MV-4-11 (cell line): ENCODE measurements around the gene ARPP21.
A peak's percentile ranks its signal among the peaks of the same experiment; 100 is the strongest.
"Not testable (repeated sequence)": the region's sequence is repeated elsewhere in the genome, so short reads cannot be mapped to it uniquely, and the experiment has no call there.

Experiments
- DNase-seq: peaks from one replicate; lab custom pipeline; 2025; lab: John Stamatoyannopoulos, UW

ARPP21 gene

GRCh38 chr3:35639254-35640186 is at the start of gene ARPP21:
Gene ARPP21 (plus strand): TSS chr3:35639525. CDS start chr3:35681752, 42,227 bp downstream.
- no peak for DNase-seq

GRCh38 chr3:35592589-35593295 is 46.6 kb upstream of the ARPP21 start:
- no peak for DNase-seq

- DNase-seq: no peak
Observed at GRCh38 chr3:35594739-35595138, 44.6 kb upstream of the ARPP21 start.

- DNase-seq: no peak
Observed at GRCh38 chr3:35596335-35596995, 42.9 kb upstream of the ARPP21 start.

GRCh38 chr3:35597490-35597889 is 41.8 kb upstream of the ARPP21 start:
- no peak for DNase-seq

- no peak for DNase-seq
Observed at GRCh38 chr3:35598804-35599203, 40.5 kb upstream of the ARPP21 start.

- no peak for DNase-seq
Observed at GRCh38 chr3:35601959-35602358, 37.4 kb upstream of the ARPP21 start.

- no peak for DNase-seq
Observed at GRCh38 chr3:35602395-35602936, 36.9 kb upstream of the ARPP21 start.

GRCh38 chr3:35616346-35616745 is 23.0 kb upstream of the ARPP21 start:
- DNase-seq: no peak

- peak; percentile 38 for DNase-seq
Observed at GRCh38 chr3:35617370-35617769, 22.0 kb upstream of the ARPP21 start.

- DNase-seq: not testable (repeated sequence)
Observed at GRCh38 chr3:35620238-35620637, 19.1 kb upstream of the ARPP21 start.

GRCh38 chr3:35624698-35625097 is 14.6 kb upstream of the ARPP21 start:
- DNase-seq: no peak

- DNase-seq: no peak
Observed at GRCh38 chr3:35633332-35634124, 5.8 kb upstream of the ARPP21 start.

- no peak for DNase-seq
Observed at GRCh38 chr3:35635407-35635806, 3.9 kb upstream of the ARPP21 start.

- DNase-seq: no peak
Observed at GRCh38 chr3:35635926-35636683, 3.2 kb upstream of the ARPP21 start.

- DNase-seq: no peak
Observed at GRCh38 chr3:35638251-35638979, 910 bp upstream of the ARPP21 start.

- DNase-seq: no peak
Observed at GRCh38 chr3:35638980-35639253, 408 bp upstream of the ARPP21 start.

GRCh38 chr3:35640190-35641165 is 1.2 kb downstream of the ARPP21 start:
- DNase-seq: no peak

GRCh38 chr3:35641331-35641730 is 2.0 kb downstream of the ARPP21 start:
- no peak for DNase-seq
